Retinal pigment epithelial cell (primary cell): ENCODE results near the gene ACP6.

Source experiments
- DNase-seq: peaks from one replicate; pipeline ENCODE4 v3.0.0-alpha.2; 2010; ENCODE audit warnings: low read depth
- H3K4me3 ChIP-seq: 2 replicates; pipeline ENCODE4 v1.5.1; 2011; ENCODE audit warnings: mild to moderate bottlenecking, low read length, control low read depth, moderate library complexity
- CTCF ChIP-seq: conservative IDR thresholded peaks from 2 replicates; pipeline ENCODE4 v1.5.1; 2011; ENCODE audit warnings: low read depth, low read length, control low read depth, inconsistent platforms

ACP6 gene

GRCh38 chr1:147636314-147636713 is 34.0 kb downstream of the ACP6 start:
- TF ChIP-seq CTCF = no peak
- DNase-seq = no peak
- no peak overlapping the region for H3K4me3 ChIP-seq

GRCh38 chr1:147635342-147635741 is 35.0 kb downstream of the ACP6 start:
- DNase-seq = no peak
- TF ChIP-seq CTCF = no peak
- H3K4me3 ChIP-seq = no peak overlapping the region

GRCh38 chr1:147634645-147635044 is 35.7 kb downstream of the ACP6 start:
- no peak for DNase-seq
- no peak for TF ChIP-seq CTCF

GRCh38 chr1:147633759-147634158 is 36.6 kb downstream of the ACP6 start:
- no peak for DNase-seq
- no peak for TF ChIP-seq CTCF
- no peak overlapping the region for H3K4me3 ChIP-seq

More at GRCh38 chr1:147634645-147635044, 35.7 kb downstream of the ACP6 start:
- no peak overlapping the region for H3K4me3 ChIP-seq

GRCh38 chr1:147631839-147632238 is 38.5 kb downstream of the ACP6 start:
- no peak for DNase-seq
- no peak for TF ChIP-seq CTCF
- no peak overlapping the region for H3K4me3 ChIP-seq

- TF ChIP-seq CTCF = no peak
- no peak overlapping the region for H3K4me3 ChIP-seq
- DNase-seq = no peak
These were observed 39.9 kb downstream of the ACP6 start for GRCh38 chr1:147630447-147630846.

- no peak for DNase-seq
- no peak for TF ChIP-seq CTCF
- no peak overlapping the region for H3K4me3 ChIP-seq
These were observed 40.3 kb downstream of the ACP6 start for GRCh38 chr1:147630022-147630421.
